Right renal cortex interstitium (tissue), 3 donors: ENCODE data around the gene PHF3. TPM values are rescaled to one million over a fixed set of nuclear protein-coding genes. Genes with fewer than 3 reads are reported as not detected.

ENCODE experiments used
- DNase-seq, 3 donors: peaks; one replicate each; pipeline ENCODE4 v3.0.0-alpha.2; 2013; ENCODE audit warnings: low read depth in 3 of 3, low spot score in 2 of 3
- polyA plus RNA-seq, 3 donors: library from polyadenylated mRNA; unstranded; fragments of 120-200 nt; gene quantifications; one replicate each; pipeline ENCODE4 v1.2.1, GENCODE V29; 2013; ENCODE audit not compliant: insufficient read length in 3 of 3

Gene PHF3
- polyA plus RNA-seq, 3 donors: 64.9 to 75.9 (median 69.6) TPM

DNA sequence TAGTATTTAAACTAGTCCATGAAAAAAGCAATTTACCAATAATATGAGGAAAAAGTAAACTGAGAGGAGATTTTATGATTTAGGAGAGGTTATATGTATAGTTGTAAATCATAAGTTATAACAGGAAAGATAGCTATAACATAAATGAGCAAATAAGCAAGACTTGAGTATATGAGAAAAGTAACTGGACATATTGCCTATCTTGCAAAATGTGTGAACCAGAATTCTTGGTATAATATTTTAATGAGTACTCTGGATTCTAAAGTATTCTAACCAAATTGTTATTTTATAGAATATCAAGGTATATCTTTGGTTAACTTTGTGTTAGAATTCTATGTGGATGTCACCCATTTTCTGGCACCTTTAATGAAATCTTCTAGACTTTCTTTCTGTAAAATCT, 124.6 kb downstream of the PHF3 start:
- no peak for DNase-seq

DNA sequence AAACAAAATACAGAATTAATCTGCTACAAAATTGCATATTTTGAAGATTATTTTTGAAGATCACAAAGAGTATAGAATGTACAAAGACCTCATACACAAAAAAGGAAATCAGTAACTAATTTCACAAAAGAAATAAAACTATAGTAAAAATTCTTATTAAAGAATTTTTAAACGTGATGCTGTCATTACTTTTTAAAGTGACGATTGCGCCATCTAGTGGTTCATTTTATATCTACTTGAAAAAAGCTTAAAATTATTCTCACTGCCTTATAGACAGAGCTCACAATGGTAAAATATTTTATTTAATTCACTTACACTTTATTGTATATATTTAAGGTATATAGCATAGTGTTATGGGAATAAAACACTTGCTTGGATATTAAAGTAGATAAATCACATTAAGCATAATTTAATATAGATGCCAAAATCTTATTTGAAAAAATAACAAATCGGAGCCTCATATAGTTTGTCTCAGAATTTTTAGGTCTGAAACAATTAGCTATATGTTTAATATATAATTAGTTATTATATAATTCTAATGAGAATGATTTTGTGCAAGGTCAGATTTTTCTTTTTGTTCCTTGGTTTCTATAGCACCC, 128.8 kb downstream of the PHF3 start:
- peak; percentile 17 to 27 (median 21) for DNase-seq

Other genes with a start within 250 kb of the PHF3 start
- gene PTP4A1, start 63.3 kb upstream of the PHF3 start, polyA plus RNA-seq: 10 to 100 TPM; 56.9 to 62.2 (median 60.0) TPM